GM18511 (cell line): ENCODE measurements around the gene OGDHL.
"Not testable (repeated sequence)": the region's sequence is repeated elsewhere in the genome, so short reads cannot be mapped to it uniquely, and the experiment has no call there.

Experiments used
- ATAC-seq: cut with Tn5 transposase; IDR thresholded peaks from one replicate; pipeline ENCODE4 v1.9.1; 2021; ENCODE audit warnings: mild to moderate bottlenecking, moderate library complexity; ENCODE audit not compliant: unreplicated experiment

The OGDHL gene

GRCh38 chr10:49761789-49762565 lies at the start of gene OGDHL:
Gene OGDHL (minus strand): TSS chr10:49762323. CDS start chr10:49758592, 3,731 bp downstream.
- peak; percentile 90 for ATAC-seq

DNA sequence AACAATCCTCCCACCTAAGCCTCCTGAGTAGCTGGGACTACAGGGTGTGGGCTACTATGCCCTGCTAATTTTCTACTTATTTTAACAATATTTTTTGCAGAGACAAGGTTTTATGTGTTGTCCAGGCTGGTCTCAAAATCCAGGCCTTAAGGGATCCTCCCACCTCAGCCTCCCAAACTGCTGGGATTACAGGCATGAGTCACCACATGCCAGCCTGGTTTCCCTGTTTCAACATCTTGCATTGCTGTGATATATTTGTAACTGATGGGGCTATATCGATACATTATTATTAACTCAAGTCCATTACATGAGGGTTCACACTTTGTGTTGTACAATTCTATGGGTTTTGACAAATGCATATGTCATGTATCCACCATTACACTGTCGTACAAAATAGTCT lies 41.9 kb upstream of the OGDHL start:
- ATAC-seq, result no peak

GRCh38 chr10:49798275-49798674 lies 36.2 kb upstream of the OGDHL start:
- no peak for ATAC-seq

GRCh38 chr10:49791100-49791499 lies 29.0 kb upstream of the OGDHL start:
- ATAC-seq, result no peak

DNA sequence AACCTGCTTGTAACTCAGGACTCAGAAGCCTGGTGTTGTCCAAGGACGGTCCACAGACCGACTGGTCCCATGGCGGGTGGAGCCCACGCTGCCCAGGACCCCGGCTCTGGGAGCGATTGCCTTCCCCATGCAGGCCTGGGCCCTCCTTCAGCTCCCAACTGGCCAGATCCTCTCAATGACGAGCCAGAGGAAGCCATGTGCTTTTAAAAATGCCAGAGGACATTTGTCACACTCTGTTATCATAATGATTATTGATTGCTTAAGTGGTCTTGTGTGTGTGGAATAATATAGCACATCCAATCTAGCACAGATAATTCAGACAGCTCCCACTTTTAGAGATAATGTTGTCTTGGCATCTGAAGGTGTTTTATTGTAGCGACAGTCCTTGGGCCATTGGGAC lies 22.6 kb upstream of the OGDHL start:
- no peak for ATAC-seq

DNA sequence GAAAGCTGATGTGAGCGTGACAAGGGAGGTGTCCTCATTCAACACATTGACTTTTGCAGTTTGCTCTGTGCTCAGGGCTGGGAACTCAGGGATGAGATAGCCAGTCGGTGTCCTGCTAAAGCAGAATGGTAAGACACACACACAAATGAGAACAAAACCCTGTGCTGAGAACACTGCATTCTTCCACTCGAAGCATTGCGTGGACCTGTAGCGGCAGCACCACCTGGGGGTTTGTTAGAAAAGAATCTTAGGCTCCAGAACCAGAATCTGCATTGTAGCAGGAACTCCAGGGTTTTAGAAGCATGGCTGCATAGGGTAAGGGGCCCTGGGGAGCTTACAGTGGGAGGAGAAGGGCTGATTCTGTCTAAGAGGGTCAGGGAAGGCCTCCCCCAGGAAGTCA lies 21.5 kb upstream of the OGDHL start:
- no peak for ATAC-seq

GRCh38 chr10:49781247-49781646 lies 19.1 kb upstream of the OGDHL start:
- ATAC-seq, result no peak

DNA sequence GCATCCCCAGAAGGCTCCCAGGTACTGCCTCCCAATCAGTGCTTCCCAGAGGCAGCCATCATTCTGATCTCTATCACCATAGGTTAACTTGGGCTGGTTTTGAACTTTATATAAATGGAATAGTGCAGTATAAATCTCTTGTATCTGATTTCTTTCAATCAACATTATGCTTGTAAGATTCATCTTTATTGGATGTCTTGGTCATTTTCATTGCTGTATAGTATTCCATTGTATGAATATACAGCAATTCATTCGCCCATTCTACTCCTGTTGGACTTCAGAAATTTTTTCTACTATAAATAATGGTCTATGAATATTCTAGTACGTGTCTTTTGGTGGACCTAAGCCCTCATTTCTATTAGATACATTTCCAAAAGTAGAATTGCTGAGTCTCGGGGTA lies 16.1 kb upstream of the OGDHL start:
- ATAC-seq, result no peak

DNA sequence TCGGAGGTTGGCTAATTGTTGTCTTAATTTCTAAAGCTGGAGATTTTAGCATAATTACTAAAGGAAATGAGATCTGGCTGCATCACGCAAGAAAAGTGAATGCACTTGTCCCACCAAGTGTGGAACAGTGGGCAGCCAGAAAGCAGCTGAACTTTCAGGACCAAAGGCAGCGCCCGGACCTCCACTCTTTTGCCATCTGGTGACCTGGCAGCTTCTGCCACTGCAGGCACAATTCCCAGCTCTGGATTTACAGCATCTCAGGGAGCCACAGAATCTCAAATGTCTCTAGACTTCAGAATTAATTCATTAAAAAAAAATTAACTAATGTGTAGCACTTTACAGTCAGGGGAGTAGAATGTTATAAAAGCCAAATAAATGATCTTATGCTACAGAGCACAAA lies 14.7 kb upstream of the OGDHL start:
- ATAC-seq, result no peak

- no peak for ATAC-seq
These were observed 12.9 kb upstream of the OGDHL start for GRCh38 chr10:49775014-49775413.

DNA sequence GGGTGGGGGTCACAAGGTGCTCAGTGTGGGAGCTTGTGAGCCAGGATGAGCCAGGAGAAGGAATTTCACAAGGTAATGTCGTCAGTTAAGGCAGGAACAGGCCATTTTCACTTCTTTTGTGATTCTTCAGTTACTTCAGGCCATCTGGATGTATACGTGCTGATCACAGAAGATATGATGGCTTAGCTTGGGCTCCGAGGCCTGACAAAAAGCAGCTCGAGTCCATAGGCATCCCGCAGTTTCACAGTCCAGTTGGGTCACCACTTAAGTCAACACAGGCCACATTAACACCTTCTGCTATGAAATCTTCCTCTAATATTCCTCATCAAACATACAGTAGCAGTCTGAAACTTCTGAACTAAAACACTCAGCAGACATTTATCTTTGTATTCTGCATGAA lies 10.8 kb upstream of the OGDHL start:
- not testable (repeated sequence) for ATAC-seq

- not testable (repeated sequence) for ATAC-seq
These were observed 8.9 kb upstream of the OGDHL start for GRCh38 chr10:49771046-49771445.

DNA sequence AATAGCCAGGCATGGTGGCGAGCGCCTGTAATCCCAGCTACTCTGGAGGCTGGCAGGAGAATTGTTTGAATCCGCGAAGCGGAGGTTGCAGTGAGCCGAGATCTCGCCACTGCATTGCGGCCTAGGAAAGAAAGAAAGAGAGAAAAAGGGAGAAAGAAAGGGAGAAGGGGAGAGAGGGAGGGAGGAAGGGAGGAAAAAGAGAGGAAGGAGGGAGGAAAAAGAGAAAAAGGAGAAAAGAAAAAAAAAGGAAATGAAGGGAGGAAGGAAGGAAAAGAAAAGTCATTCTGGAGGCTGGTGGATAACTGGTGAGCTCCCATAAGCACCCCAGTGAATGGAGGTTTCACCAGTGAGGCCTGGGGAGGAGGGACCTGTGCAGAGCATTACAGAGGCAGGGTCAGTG lies 7.6 kb upstream of the OGDHL start:
- ATAC-seq, result no peak

- ATAC-seq, result no peak
These were observed 6.6 kb upstream of the OGDHL start for GRCh38 chr10:49768731-49769130.

- no peak for ATAC-seq
These were observed 6.2 kb upstream of the OGDHL start for GRCh38 chr10:49768329-49768728.

- no peak for ATAC-seq
These were observed 5.6 kb upstream of the OGDHL start for GRCh38 chr10:49767752-49768151.

GRCh38 chr10:49766484-49766883 lies 4.4 kb upstream of the OGDHL start:
- no peak for ATAC-seq

DNA sequence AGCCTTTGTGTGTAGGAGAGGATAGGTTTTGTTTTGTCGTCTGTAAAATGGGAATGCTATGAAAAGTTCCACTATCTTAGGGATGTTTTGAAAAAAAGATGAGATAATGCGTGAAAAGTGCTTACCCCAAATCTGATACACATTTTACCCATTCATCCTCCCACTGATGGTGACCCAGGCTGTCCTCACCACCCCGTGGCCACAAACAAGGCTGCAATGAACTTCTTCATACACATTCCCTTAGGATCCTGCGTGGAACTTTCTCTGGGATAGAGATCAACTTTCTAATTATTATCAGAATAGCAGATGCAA lies 399 bp upstream of the OGDHL start:
- ATAC-seq, result no peak

DNA sequence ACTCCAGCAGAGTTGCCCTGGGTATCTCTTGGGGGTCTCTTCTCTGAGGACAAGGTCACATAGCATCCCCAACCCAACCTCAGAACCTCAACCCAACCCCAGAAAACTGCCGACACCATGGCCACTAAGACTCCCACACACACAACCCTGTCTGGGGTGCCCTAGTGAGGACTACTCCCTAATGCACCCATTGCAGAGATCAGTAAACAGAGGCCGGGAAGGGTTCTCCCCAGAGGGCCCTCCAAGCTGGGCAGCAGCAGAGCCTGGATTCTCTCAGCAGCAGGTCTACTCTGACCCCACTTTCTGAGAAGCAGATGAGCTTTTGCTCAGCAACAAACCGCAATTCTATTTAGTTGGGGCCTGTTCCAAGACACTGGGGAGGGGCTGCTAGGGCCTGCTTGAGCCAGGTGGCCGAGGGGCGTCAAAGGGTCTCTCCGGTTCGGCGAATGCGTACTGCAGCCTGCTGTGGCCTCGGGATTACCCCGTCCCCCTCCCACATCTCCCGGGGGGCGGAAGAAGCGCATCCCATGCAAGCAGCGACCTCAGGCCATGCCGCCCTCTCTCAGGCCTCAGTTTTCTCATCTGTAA lies 828 bp downstream of the OGDHL start:
- no peak for ATAC-seq

DNA sequence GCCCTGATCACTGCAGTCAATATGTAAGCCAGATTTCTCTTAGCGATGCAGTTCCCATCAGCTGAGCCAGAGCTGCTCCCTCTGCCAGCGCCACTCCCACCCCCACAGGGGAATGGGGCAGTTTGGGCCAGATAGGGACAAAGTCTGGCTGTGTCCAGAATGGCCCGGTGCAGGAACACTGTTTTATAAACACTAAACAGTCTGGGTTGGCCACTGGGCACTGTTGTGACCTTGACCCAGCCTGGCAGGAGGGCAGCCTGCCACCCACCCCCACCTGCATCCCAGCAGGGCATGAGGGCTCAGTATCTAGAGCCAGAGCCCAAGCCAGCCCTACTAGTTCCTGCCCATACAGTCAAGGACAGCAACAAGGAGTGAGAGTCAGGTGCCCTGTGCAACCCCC lies 1.3 kb downstream of the OGDHL start:
- ATAC-seq, result no peak

GRCh38 chr10:49759787-49760551 lies 2.2 kb downstream of the OGDHL start:
- ATAC-seq, result no peak

- no peak for ATAC-seq
These were observed 3.7 kb downstream of the OGDHL start for GRCh38 chr10:49758249-49758930.
